Activated gamma-delta T cell (primary cell): ENCODE measurements around the gene AK5.
"Not testable (repeated sequence)": the region's sequence is repeated elsewhere in the genome, so short reads cannot be mapped to it uniquely, and the experiment has no call there.

Source experiments
- DNase-seq: peaks from one replicate; lab custom pipeline; 2025; lab: John Stamatoyannopoulos, UW

AK5 gene

DNA sequence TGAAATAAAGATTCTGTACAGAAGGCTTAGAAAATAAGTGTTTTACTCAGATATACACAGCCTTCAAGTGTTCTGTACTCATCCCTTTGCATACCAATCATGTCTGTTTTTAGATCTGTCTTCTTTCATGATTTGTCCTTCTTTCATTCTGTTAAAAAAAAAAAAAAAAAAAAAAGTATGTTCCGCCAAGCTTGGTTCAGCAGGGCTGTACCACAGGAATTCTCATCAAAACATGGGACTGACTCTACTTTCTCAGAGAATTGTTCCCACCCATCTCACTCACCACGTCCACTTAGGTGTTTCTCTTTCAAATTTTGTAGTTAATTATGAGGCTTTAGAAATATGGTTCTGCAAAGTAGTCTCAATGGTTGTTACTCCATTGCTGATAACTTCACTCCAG lies 119.0 kb downstream of the AK5 start:
- no peak for DNase-seq

- DNase-seq = no peak
Observed at GRCh38 chr1:77401384-77401783, 119.6 kb downstream of the AK5 start.

DNA sequence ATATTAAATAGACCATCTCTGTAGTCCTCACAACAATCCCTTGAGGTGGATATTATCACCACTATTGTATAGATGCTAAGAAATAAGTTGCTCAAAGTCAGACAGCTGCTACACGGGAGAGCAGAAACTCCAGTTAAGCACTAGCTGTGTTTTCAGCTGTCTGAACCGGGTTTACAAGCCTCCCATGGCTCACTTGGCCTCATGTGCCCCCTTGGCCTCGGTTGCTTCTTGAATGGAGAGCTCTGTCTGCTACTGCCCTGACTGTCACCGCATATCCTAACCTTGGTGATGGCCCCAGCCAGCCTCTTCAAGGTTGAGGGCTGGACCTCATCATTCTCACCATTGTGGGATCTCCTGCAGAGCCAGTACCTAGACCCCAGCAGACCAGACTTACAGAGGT lies 123.4 kb downstream of the AK5 start:
- no peak for DNase-seq

DNA sequence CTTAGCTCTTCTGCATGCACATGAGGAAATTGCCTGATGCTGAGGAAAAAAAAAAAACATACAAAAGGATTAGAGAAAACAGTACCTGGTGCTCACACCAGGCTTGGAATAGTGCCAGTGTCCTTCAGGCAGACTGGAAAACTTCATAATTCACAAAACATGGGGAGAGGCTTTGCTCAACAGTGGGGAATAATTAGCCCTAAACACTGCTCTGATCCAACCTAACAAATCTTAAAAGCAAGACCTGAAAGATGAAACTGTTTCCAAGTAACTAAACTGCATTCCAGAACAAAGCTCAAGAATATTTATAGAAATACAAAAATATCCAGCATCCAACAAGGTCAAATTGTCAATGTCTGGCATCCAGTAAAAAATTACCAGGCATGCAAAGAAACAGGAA lies 124.8 kb downstream of the AK5 start:
- DNase-seq = no peak

DNA sequence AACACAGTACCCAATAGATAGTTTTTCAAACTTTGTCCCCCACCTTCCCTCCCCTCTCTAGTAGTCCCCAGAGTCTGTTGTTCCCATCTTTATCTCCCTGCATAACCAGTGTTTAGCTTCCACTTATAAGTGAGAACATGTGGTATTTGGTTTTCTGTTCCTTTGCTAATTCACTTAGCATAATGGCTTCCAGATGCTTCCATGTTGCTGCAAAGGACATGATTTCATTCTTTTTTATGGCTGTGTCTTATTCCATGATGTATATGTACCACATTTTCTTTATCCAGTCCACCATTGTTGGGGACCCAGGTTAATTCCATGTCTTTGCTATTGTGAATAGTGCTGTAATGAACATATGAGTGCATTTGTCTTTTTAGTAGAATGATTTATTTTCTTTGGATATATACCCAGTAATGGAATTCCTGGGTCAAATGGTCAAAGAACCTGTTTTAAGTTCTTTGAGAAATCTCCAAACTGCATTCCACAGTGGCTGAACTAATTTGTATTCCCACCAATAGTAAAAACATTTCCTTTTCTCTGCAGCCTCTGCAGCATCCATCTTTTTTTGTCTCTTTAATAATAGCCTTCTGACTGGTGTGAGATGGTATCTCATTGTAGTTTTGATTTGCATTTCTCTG lies 126.0 kb downstream of the AK5 start:
- no peak for DNase-seq

DNA sequence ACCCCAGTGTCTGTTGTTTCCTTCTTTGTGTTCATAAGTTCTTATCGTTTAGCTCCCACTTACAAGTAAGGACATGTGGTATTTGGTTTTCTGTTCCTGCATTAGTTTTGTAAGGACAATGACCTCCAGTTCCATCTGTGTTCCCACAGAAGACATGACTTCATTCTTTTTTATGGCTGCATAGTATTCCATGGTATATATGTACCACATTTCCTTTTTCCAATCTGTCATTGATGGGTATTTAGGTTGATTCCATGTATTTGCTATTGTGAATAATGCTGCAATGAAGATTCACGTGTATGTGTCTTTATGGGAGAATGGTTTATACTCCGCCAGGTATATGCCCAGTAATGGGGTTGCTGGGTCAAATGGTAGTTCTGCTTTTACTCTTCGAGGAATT lies 127.1 kb downstream of the AK5 start:
- not testable (repeated sequence) for DNase-seq

GRCh38 chr1:77412069-77412819 lies 130.4 kb downstream of the AK5 start:
- DNase-seq = no peak

DNA sequence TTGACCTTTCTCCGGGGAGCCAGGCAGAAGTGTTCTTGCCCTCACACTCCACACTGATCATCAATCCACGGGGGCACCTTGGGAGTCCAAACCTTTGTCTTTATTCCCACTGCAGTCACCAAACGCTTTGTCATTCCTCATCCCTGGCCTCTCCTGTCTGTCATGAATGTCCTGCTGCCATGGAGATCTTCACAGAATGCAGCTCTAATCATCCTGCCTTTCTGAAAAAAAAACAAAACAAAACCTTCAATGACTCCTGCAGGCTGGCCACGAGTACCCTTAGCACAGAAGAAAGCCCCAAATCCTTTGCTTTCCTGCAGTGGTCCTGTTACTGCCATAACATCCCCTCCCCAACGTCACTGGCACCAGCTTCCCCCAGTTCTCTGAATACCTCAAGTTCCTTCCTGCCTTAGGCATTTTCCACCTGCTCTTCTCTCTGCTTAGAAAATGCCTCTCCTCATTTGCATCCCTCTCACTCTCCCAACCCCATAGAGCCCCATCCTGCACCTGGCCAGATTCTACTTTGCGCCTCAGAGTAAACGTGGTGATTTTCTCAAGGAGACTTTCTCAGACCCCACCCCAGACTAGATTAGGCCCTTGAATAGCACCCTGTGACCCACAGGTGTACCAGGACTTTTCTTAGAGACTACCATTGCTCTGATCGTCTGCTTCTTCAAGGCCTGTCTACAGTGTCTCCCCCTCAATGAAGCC lies 131.2 kb downstream of the AK5 start:
- DNase-seq = no peak

DNA sequence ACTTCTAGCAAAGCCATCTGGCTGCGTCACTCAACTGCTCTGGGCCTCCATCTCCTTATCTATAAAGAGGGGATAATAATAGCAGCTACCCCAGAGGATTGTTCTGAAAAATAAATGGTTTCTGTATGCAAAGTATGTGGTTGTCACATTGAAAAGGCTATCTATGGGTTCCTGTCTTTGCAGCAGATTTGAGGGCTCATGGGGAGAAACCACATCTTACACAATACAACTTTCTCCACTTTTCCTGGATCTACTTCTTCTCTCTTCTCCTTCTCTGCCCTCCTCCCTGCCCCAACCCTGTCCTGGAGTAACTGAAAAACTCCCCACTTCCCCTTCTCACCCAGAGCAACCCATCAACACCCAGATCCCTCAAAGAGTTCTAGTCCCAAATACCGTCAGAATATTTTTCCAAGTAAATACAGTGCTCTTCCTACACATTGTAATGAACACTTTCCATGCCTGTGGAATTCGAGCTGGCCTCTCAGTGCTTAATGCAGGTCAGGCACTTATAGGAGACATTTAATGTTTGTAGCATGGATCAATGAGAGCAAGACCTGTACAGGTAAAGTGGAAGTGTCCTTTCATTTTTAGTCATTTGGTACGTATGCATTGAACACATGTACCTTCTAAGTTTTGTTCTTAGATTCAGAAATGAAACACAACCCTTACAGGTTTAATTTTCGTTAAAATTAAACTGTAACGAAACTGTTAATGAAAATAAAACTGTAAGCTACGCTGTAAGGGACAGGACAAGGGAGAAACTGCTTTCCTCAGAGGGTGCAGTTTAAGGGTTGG lies 131.9 kb downstream of the AK5 start:
- DNase-seq = no peak

- no peak for DNase-seq
Observed at GRCh38 chr1:77415579-77415978, 133.8 kb downstream of the AK5 start.

- DNase-seq = no peak
Observed at GRCh38 chr1:77416692-77417450, 135.1 kb downstream of the AK5 start.

GRCh38 chr1:77418055-77418454 lies 136.2 kb downstream of the AK5 start:
- not testable (repeated sequence) for DNase-seq

DNA sequence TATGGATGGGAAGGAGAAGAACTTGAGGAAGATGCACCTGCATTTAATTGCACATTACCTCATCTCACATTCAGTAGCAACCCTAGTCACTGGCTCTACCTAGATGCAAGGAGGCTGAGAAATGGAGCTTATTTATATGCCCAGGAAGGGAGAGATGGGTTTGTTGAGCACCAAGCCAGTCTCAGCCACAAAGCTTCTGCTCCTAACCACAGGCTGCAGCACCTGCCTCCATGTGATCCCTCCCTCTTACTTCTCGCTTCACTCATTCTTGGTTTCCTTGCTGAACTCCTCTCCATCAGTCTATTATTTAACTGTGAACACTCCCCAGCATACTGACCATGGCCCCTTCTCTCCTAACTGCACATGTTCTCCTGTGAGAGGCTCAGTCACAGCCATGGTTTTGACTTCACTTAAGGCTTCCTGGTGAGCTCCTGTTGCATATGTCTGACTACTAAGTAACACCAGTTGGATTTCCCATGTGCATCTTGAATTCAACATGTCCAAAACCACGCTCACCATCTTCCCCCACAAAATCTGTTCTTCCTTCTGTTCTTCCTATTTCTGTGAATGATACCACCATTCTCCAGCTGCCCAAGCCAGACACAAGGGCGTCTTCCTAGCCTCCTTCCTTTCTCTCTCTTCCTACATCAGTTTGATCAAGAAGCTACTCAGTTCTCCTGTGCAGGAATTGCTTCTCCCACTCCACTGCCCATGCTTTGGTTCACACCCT lies 139.8 kb downstream of the AK5 start:
- no peak for DNase-seq

DNA sequence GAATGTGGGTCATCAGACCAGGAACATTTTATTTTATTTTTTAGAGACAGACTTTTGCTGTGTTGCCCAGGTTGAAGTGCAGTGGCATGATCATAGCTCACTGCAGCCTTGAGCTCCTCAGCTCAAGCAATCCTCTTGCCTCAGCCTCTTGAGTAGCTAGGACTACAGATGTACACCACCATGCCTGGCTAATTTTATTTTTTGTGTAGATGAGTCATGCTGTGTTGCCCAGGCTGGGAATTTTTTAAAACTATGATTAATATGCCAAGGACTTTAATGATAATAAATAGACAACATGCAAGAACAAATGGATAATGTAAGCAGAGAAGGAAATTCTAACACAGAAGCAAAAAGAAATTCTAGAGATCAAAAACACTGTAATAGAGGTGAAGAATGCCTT lies 142.4 kb downstream of the AK5 start:
- DNase-seq = no peak

GRCh38 chr1:77428068-77428467 lies 146.2 kb downstream of the AK5 start:
- no peak for DNase-seq

GRCh38 chr1:77430966-77431690 lies 149.3 kb downstream of the AK5 start:
- no peak for DNase-seq

DNA sequence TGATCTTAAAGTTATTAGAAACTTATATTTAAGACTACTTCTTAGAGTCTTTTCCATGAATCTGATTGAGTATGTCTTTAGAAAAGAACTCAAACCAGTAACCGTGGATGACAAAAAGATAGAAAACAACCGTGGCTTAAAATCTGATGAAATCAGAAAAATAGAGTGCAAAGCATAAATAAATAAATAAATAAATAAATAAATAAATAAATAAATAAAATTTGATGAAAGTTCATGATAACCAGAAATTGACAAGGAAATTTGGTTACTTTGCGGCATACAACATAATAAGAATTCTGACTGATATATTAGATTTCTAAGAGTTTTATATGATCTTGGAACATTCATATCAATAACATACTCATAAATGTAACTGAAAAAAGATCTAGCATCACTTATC lies 152.1 kb downstream of the AK5 start:
- no peak for DNase-seq

DNA sequence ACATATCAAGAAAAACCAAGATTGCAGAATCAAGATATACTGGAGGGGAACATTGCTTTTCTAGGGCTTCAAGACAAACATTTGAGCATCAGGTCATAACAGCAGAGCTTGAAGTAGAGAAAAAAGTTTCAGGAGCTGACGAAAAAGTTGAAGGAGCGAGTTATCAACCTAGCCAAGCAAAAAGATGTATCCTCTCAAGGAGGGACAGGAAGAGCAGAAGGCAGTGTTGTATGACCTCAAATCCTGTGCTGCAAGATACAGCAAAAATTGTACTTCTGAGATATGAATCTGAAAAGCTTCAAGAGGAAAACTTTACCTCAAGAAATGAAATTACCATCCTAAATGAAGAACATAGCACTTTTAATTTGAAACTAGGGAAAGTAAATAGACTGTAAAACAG lies 153.1 kb downstream of the AK5 start:
- no peak for DNase-seq

DNA sequence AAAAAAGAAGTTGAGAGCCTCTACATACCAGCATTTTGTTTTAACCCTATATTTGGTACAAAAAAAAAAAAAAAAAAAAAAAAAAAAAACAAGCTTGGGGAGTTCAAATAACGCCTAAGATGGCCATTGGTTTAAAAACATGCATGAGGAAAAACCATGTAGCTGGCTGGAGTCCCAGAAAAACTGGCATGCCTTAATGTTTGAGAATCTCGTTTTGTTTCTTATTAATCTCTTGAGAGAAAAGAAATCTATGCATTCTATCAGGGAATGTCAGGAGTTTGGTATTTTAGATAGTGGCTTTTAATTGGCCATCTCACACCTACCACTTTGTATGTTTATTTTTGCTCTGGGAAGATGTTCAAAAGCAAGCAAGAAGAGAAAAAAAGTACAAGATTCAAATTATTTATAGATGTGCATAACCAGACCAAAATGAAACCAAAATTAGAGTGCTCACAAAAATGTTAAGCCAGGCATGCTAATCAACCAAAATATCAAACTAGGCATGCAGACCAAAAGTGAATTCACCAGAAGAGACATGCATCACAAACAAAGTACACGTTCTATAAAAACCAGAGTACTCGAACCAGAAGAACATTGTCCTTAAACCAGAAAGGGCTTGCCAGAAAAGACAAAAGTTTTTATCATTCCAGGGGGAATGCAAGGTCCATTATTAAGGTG lies 156.6 kb downstream of the AK5 start:
- DNase-seq = no peak
